K562 treated with DMSO at 1 percent for 12 hours (cell line): Measurements from ENCODE around the gene CLIC1. TPM values are rescaled to one million over a fixed set of nuclear protein-coding genes. Genes with fewer than 3 reads are reported as not detected.

ENCODE experiments used
- total RNA-seq: library from RNA; unstranded; fragments of 300-600 nt; gene quantifications from 2 replicates; pipeline ENCODE4 v1.2.3, GENCODE V29; 2022; ENCODE audit not compliant: insufficient read depth

CLIC1 gene
- total RNA-seq, result 1,195 and 1,297 TPM in 2 replicates

GRCh38 chr6:31736021-31736767 lies at the start of gene CLIC1:
Gene CLIC1, minus strand, starts transcription at chr6:31736530. Its CDS starts 230 bp downstream, at chr6:31736300.

DNA sequence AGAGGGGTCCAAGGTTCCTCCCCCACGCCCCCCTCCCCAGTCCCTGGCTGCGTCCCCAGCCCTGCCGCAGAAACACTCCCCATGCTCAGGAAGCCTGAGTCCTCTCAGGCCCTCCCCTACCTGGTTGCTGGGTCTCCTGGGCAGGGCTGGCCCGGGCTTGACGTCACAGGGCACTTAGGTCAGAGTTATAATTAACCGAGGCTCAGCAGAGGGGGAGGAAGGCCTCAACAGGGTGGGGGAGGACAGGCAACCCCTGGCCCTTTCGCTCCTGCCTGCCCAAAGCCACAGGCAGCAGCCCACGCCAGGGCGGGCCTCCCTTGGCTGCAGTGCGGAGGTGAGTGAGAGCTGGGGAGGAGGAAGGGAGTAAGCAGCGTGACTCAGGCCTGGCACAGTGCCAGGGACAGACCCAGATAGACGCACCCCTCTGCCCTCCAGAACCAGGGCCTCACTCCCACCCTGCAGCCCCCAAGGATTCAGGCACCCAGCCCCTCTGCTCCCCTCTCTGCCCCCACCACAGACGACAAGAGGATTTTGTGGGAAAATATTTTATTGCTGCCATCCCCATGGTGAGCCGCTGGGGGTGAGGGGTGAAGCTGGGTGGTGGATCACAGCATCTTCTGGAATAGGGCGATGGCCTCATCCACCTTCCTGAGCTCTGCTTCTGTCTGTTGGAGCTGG lies 40.8 kb upstream of the CLIC1 start, which contains the start of gene VWA7:
Gene VWA7, minus strand, starts transcription at position 340 of the 678 bp plus-strand sequence. CDS start 549 bp downstream, outside the sequence.

GRCh38 chr6:31762356-31762755 lies 26.0 kb upstream of the CLIC1 start, which contains the start of gene SAPCD1:
Gene SAPCD1, plus strand, starts transcription at chr6:31762656. Its CDS starts 399 bp downstream, at chr6:31763055.

GRCh38 chr6:31739639-31740396 lies 3.5 kb upstream of the CLIC1 start, which contains the start of gene MSH5:
Gene MSH5, plus strand, starts transcription at chr6:31740005. Its CDS starts 462 bp downstream, at chr6:31740467.

DNA sequence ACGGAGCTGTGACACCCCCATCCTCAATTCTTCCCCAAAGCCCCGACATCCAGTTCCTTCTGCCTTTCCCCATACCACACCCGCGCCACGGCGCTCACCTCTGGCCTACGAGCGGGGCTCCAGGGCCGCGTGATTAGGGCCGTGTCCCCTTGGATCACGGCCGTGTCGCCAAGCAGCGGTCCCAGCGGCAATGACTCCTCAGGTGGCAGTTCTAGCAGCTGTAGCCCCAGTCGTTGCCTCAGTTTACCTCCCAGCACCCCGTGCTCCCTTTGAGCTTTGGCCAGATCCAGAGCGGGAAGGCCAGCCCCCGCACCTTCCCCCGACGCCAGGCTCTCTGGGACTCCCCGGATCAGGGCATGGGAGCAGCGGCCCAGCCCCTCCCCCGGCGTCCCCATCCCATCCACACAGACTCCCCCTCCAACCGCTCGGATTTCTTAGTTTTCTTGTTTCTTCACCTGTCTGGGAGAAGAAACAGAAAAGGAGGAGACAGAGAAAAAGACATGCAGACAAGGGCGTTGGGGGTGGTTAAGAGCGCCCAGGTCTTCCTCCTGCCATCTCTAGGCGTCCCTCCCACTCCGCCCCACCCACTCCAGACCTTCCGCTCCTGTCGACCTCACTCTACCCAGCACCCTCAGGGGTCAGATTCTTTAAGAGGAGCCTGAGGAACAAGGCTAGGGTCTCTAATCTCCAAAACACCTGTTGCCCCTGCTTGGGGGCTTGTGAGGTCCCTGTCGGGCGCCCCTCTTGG lies 7.4 kb downstream of the CLIC1 start, which contains the start of gene DDAH2:
Gene DDAH2, minus strand, starts transcription at position 533 of the 748 bp plus-strand sequence. Its CDS starts 138 bp downstream, at position 395.

GRCh38 chr6:31723245-31723979 lies 12.9 kb downstream of the CLIC1 start, which contains the start of gene MPIG6B:
Gene MPIG6B, plus strand, starts transcription at chr6:31723373. Its CDS starts 11 bp downstream, at chr6:31723384.

DNA sequence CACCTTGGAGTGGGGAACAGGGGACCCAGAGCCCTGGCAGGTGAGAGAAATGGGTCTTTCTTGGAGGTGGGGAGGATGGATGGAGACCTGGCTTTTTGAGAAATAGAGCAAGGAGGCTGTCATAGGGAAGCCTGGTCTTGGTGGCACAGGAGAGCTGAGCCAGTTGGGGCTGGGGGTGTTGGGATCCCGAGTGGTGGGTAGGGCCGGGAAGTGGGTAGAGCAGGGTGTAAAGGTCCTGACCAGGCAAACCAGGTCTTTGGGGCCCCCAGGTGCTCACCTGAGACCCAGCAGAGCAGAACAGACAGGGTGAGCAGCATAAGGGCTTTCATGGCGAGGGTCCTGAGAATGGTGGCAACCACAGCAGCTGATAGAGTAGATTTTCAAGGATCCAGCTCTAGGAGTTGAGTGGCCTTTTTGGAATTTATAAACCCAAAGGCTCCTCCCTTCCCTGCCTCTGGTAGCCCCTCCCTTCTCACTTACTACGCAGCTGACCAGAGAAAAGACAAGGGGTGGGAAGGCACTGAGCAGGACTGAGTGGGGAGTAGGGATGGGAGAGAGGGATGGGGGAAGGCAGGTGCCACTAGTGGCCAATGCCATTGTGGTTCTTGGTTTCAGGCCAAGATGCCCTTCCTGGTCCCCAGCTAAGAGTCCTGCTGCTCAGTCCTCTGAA lies 14.8 kb downstream of the CLIC1 start, which contains the start of gene LY6G6C:
Gene LY6G6C, minus strand, starts transcription at position 396 of the 670 bp plus-strand sequence. Its CDS starts 67 bp downstream, at position 329.

GRCh38 chr6:31715022-31715958 lies 21.0 kb downstream of the CLIC1 start, which contains the start of gene LY6G6D:
Gene LY6G6D, plus strand, starts transcription at chr6:31715348. Its CDS starts 8 bp downstream, at chr6:31715356.

GRCh38 chr6:31706599-31706998 lies 29.7 kb downstream of the CLIC1 start, which contains the start of gene LY6G6F:
Gene LY6G6F, plus strand, starts transcription at chr6:31706866. Its CDS starts 41 bp downstream, at chr6:31706907.

DNA sequence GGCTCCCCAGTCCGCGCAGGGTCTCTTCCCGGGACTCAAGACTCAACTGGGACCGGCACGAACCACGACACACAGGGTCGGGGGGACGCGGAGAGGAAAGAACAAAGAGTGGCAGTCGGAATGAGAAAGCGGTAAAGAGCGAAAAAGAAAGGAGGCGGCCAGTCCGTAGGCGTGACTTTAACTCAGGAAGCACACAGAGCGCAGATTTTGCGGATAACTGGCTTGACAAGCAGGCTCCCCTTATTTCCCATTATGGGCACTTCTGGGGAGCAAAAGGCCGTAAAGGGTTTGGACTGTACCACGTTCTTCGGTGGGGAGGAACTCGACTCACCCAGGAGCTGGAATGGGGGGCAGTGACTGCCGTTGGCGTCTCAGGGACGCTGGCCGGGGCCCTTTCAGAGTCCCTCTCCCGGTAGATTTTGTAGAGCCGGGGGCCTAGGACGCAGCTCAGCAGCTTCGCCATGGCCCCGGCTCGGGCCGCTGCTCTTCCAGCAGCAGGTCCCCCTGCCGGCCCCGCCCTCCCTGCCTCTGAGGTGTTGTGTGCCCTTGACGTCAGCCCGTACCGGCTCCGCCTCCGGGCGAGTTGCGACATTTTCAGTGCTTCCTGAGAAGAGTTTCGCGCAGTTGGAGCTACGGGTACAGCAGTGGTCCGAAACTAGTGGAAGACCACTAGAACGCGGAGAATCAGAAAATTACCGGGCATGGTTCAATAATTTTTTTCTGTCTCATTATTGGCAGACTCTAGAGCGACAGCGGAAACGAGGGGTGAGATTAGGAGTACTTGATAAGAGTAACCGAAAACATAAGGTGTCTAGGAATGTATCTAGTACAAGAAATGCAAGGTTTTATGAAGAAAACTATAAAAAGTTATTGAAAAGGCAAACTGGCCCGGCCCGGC lies 33.3 kb downstream of the CLIC1 start, which contains the start of gene ABHD16A:
Gene ABHD16A, minus strand, starts transcription at position 506 of the 898 bp plus-strand sequence. Its CDS starts 43 bp downstream, at position 463.

Other genes starting within 250 kb of the CLIC1 start
- 19.2 and 35.6 TPM in 2 replicates for gene MICB, start 238.4 kb downstream of the CLIC1 start, total RNA-seq
- not detected in 2 replicates for gene MCCD1, start 207.6 kb downstream of the CLIC1 start, total RNA-seq
- gene DDX39B, start 194.5 kb downstream of the CLIC1 start, total RNA-seq, result 110 and 208 TPM in 2 replicates
- not detected in 2 replicates for gene ATP6V1G2, start 189.9 kb downstream of the CLIC1 start, total RNA-seq
- gene NFKBIL1, start 188.9 kb downstream of the CLIC1 start, total RNA-seq, result 65.2 and 74.9 TPM in 2 replicates
- gene LTA, start 164.2 kb downstream of the CLIC1 start, total RNA-seq, result 1.2 TPM in 1 of 2 replicates, not detected in the other
- not detected in 2 replicates for gene TNF, start 161.0 kb downstream of the CLIC1 start, total RNA-seq
- 1.1 TPM in 1 of 2 replicates, not detected in the other for gene LTB, start 154.1 kb downstream of the CLIC1 start, total RNA-seq
- 3.7 and 5.1 TPM in 2 replicates for gene LST1, start 150.3 kb downstream of the CLIC1 start, total RNA-seq
- gene NCR3, start 143.5 kb downstream of the CLIC1 start, total RNA-seq, result 2.2 TPM in 1 of 2 replicates, not detected in the other
- gene AIF1, start 121.3 kb downstream of the CLIC1 start, total RNA-seq, result 8.8 and 20.6 TPM in 2 replicates
- 149 and 261 TPM in 2 replicates for gene PRRC2A, start 115.8 kb downstream of the CLIC1 start, total RNA-seq
- gene BAG6, start 83.9 kb downstream of the CLIC1 start, total RNA-seq, result 285 and 425 TPM in 2 replicates
- gene APOM, start 80.6 kb downstream of the CLIC1 start, total RNA-seq, result 3.6 and 14.1 TPM in 2 replicates
- 22.4 and 35.6 TPM in 2 replicates for gene C6orf47, start 75.8 kb downstream of the CLIC1 start, total RNA-seq
- gene GPANK1, start 71.5 kb downstream of the CLIC1 start, total RNA-seq, result 48.9 and 50.1 TPM in 2 replicates
- 524 and 598 TPM in 2 replicates for gene CSNK2B, start 70.5 kb downstream of the CLIC1 start, total RNA-seq
- gene LY6G5B, start 66.6 kb downstream of the CLIC1 start, total RNA-seq, result 2.1 and 12.9 TPM in 2 replicates
- gene LY6G5C, start 55.5 kb downstream of the CLIC1 start, total RNA-seq, result not detected in 2 replicates
- 80.3 and 103 TPM in 2 replicates for gene ABHD16A, start 33.2 kb downstream of the CLIC1 start, total RNA-seq
- not detected in 2 replicates for gene LY6G6F, start 29.7 kb downstream of the CLIC1 start, total RNA-seq
- not detected in 2 replicates for gene LY6G6D, start 21.2 kb downstream of the CLIC1 start, total RNA-seq
- gene LY6G6C, start 14.8 kb downstream of the CLIC1 start, total RNA-seq, result not detected in 2 replicates
- not detected in 2 replicates for gene MPIG6B, start 13.2 kb downstream of the CLIC1 start, total RNA-seq
- 45.6 and 57.2 TPM in 2 replicates for gene DDAH2, start 7.2 kb downstream of the CLIC1 start, total RNA-seq
- 14.8 and 39.6 TPM in 2 replicates for gene MSH5, start 3.5 kb upstream of the CLIC1 start, total RNA-seq
- 6.8 and 8.2 TPM in 2 replicates for gene SAPCD1, start 26.1 kb upstream of the CLIC1 start, total RNA-seq
- 1.5 and 6.2 TPM in 2 replicates for gene VWA7, start 40.8 kb upstream of the CLIC1 start, total RNA-seq
- gene VARS1, start 59.2 kb upstream of the CLIC1 start, total RNA-seq, result 86.3 and 98.8 TPM in 2 replicates
- gene LSM2, start 70.4 kb upstream of the CLIC1 start, total RNA-seq, result 150 and 173 TPM in 2 replicates
- 3.4 and 6.2 TPM in 2 replicates for gene HSPA1L, start 78.8 kb upstream of the CLIC1 start, total RNA-seq
- 632 and 775 TPM in 2 replicates for gene HSPA1A, start 79.0 kb upstream of the CLIC1 start, total RNA-seq
- 409 and 626 TPM in 2 replicates for gene HSPA1B, start 91.2 kb upstream of the CLIC1 start, total RNA-seq
- 218 and 311 TPM in 2 replicates for gene NEU1, start 126.3 kb upstream of the CLIC1 start, total RNA-seq
- 9.6 and 13.1 TPM in 2 replicates for gene SLC44A4, start 142.5 kb upstream of the CLIC1 start, total RNA-seq
- gene EHMT2, start 161.2 kb upstream of the CLIC1 start, total RNA-seq, result 62.9 and 90.8 TPM in 2 replicates
- 3.8 and 4.7 TPM in 2 replicates for gene ZBTB12, start 165.6 kb upstream of the CLIC1 start, total RNA-seq
- gene C2, start 191.2 kb upstream of the CLIC1 start, total RNA-seq, result 8.2 and 11.3 TPM in 2 replicates
- 1.1 TPM in 1 of 2 replicates, not detected in the other for gene CFB, start 209.6 kb upstream of the CLIC1 start, total RNA-seq
- gene NELFE, start 222.4 kb upstream of the CLIC1 start, total RNA-seq, result 77.2 and 101 TPM in 2 replicates
- gene SKIC2, start 222.6 kb upstream of the CLIC1 start, total RNA-seq, result 52.5 and 70.7 TPM in 2 replicates
- gene DXO, start 235.6 kb upstream of the CLIC1 start, total RNA-seq, result 16.1 and 31.2 TPM in 2 replicates
- 1.9 and 6.4 TPM in 2 replicates for gene C4A, start 245.5 kb upstream of the CLIC1 start, total RNA-seq